ENCODE measurements around the gene ATAD3C.

DNA sequence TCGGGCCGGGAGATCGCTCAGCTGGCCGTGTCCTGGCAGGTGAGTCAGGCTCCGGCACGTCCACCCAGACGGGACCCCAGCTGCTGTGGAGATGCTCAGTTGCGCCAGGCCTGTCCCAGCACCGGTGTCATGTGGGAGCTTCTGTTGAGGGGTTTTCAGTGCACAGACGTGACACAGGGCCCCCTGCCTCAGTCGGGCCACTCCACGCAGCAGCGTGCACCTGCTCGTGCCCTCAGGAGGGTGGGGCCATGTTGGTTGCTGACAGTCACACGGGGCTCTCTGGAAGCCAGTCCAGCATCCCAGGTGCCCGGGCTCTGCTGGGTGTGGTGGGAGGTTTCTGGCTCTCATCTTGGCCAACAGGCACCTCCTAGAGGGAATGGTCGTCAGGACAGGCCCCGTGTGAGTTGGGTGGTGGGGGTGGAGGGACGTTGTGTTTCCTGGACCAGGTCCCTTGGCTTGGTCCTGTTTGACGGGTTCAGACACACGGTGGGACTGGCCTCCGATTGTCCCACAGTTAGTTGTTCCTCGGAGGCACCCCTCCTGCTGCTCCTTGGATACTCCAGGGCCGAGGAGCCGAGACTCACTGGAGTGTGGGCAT is 41.2 kb downstream of the ATAD3C start:
- TF ChIP-seq EZH2 (IDR thresholded peaks at IDR 0.05; ENCODE audit: low read length) = no peak
- TF ChIP-seq, protein P1, sequence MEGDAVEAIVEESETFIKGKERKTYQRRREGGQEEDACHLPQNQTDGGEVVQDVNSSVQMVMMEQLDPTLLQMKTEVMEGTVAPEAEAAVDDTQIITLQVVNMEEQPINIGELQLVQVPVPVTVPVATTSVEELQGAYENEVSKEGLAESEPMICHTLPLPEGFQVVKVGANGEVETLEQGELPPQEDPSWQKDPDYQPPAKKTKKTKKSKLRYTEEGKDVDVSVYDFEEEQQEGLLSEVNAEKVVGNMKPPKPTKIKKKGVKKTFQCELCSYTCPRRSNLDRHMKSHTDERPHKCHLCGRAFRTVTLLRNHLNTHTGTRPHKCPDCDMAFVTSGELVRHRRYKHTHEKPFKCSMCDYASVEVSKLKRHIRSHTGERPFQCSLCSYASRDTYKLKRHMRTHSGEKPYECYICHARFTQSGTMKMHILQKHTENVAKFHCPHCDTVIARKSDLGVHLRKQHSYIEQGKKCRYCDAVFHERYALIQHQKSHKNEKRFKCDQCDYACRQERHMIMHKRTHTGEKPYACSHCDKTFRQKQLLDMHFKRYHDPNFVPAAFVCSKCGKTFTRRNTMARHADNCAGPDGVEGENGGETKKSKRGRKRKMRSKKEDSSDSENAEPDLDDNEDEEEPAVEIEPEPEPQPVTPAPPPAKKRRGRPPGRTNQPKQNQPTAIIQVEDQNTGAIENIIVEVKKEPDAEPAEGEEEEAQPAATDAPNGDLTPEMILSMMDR (optimal IDR thresholded peaks at IDR 0.05 in 1 of 3, IDR thresholded peaks at IDR 0.05 in 1 of 3, conservative IDR thresholded peaks at IDR 0.05 in 1 of 3; ENCODE audit: extremely low read depth in 1 of 3, insufficient read depth in 2 of 3, low read length in 3 of 3) = no peak
